GM21381 (cell line): ENCODE measurements around the gene ENPP6.

Source experiments
- ATAC-seq: cut with Tn5 transposase; IDR thresholded peaks from one replicate; pipeline ENCODE4 v1.9.1; 2021; ENCODE audit warnings: mild to moderate bottlenecking, moderate library complexity; ENCODE audit not compliant: unreplicated experiment

Gene ENPP6

GRCh38 chr4:184110452-184111224 is 107.0 kb downstream of the ENPP6 start:
- ATAC-seq: no peak

GRCh38 chr4:184108006-184108501 is 109.6 kb downstream of the ENPP6 start:
- ATAC-seq: no peak

GRCh38 chr4:184104419-184105101 is 113.1 kb downstream of the ENPP6 start:
- ATAC-seq: no peak

- no peak for ATAC-seq
These were observed 114.0 kb downstream of the ENPP6 start for GRCh38 chr4:184103527-184104264.

- no peak for ATAC-seq
These were observed 114.7 kb downstream of the ENPP6 start for GRCh38 chr4:184102927-184103326.

- no peak for ATAC-seq
These were observed 115.2 kb downstream of the ENPP6 start for GRCh38 chr4:184102488-184102887.

GRCh38 chr4:184101711-184102110 is 116.0 kb downstream of the ENPP6 start:
- ATAC-seq: no peak

GRCh38 chr4:184100297-184100885 is 117.3 kb downstream of the ENPP6 start:
- no peak for ATAC-seq

- ATAC-seq: no peak
These were observed 118.1 kb downstream of the ENPP6 start for GRCh38 chr4:184099535-184099966.

- ATAC-seq: no peak
These were observed 118.7 kb downstream of the ENPP6 start for GRCh38 chr4:184099000-184099399.

- no peak for ATAC-seq
These were observed 119.9 kb downstream of the ENPP6 start for GRCh38 chr4:184097815-184098214.

- ATAC-seq: no peak
These were observed 120.5 kb downstream of the ENPP6 start for GRCh38 chr4:184097241-184097605.

GRCh38 chr4:184096561-184097240 is 121.0 kb downstream of the ENPP6 start:
- no peak for ATAC-seq

GRCh38 chr4:184094532-184095159 is 123.0 kb downstream of the ENPP6 start:
- ATAC-seq: no peak

- ATAC-seq: no peak
These were observed 125.7 kb downstream of the ENPP6 start for GRCh38 chr4:184091986-184092385.

- no peak for ATAC-seq
These were observed 127.1 kb downstream of the ENPP6 start for GRCh38 chr4:184090571-184090970.

GRCh38 chr4:184080674-184081073 is 137.0 kb downstream of the ENPP6 start:
- ATAC-seq: no peak

GRCh38 chr4:184074677-184075388 is 142.8 kb downstream of the ENPP6 start:
- no peak for ATAC-seq

- no peak for ATAC-seq
These were observed 149.6 kb downstream of the ENPP6 start for GRCh38 chr4:184067931-184068554.
